Bronchial epithelial cell (primary cell): Measurements from ENCODE around the gene ACTN2. TPM values are rescaled to one million over a fixed set of nuclear protein-coding genes. Genes with fewer than 3 reads are reported as not detected.

Source experiments
- DNase-seq: peaks from one replicate; pipeline ENCODE4 v3.0.0-alpha.2; 2010; ENCODE audit warnings: low read depth
- FAIRE-seq: peaks from 2 replicates; lab custom pipeline; 2011; peaks lifted over from hg19 to GRCh38; lab: Jason Lieb, UNC
- H3K27me3 ChIP-seq: 2 replicates; pipeline ENCODE4 v1.5.1; 2011; ENCODE audit warnings: low read length; ENCODE audit not compliant: control insufficient read depth, insufficient read depth
- H3K36me3 ChIP-seq: 2 replicates; pipeline ENCODE4 v1.5.1; 2011; ENCODE audit warnings: low read length; ENCODE audit not compliant: control insufficient read depth, insufficient read depth
- H3K4me3 ChIP-seq: 2 replicates; pipeline ENCODE4 v1.5.1; 2011; ENCODE audit warnings: mild to moderate bottlenecking, low read depth, low read length, control low read depth
- CTCF ChIP-seq: IDR thresholded peaks from 2 replicates; pipeline ENCODE4 v1.5.1; 2011; ENCODE audit warnings: mild to moderate bottlenecking, moderate library complexity, low read length, control low read depth, inconsistent platforms; ENCODE audit not compliant: insufficient read depth, severe bottlenecking
- total RNA-seq: library from RNA; depleted of rRNA; stranded (reverse); fragments of >200 nt; gene quantifications from 2 replicates; pipeline ENCODE4 v1.2.1, GENCODE V29; 2014

Gene ACTN2
- total RNA-seq, 1 donor from 2014 or later, result 0.79 TPM

- H3K27me3 ChIP-seq, result no peaks in the 10 kb centered on the region
- TF ChIP-seq CTCF, result no peak
- FAIRE-seq, result no peak
- no peak overlapping the region for H3K4me3 ChIP-seq
- DNase-seq, result no peak
- H3K36me3 ChIP-seq, result no peaks in the 10 kb centered on the region
These were observed 56.3 kb downstream of the ACTN2 start for GRCh38 chr1:236742421-236743160.

- FAIRE-seq, result no peak
- Histone ChIP-seq H3K27me3 (no peaks in the 10 kb centered on the region), H3K36me3 (no peaks in the 10 kb centered on the region), H3K4me3 (no peak overlapping the region)
- no peak for TF ChIP-seq CTCF
- DNase-seq, result no peak
These were observed 58.2 kb downstream of the ACTN2 start for GRCh38 chr1:236744533-236744932.

GRCh38 chr1:236746785-236747184 lies 60.5 kb downstream of the ACTN2 start:
- DNase-seq, result no peak
- Histone ChIP-seq H3K4me3 (no peak overlapping the region), H3K36me3 (no peaks in the 10 kb centered on the region), H3K27me3 (no peaks in the 10 kb centered on the region)
- no peak for TF ChIP-seq CTCF
- no peak for FAIRE-seq

DNA sequence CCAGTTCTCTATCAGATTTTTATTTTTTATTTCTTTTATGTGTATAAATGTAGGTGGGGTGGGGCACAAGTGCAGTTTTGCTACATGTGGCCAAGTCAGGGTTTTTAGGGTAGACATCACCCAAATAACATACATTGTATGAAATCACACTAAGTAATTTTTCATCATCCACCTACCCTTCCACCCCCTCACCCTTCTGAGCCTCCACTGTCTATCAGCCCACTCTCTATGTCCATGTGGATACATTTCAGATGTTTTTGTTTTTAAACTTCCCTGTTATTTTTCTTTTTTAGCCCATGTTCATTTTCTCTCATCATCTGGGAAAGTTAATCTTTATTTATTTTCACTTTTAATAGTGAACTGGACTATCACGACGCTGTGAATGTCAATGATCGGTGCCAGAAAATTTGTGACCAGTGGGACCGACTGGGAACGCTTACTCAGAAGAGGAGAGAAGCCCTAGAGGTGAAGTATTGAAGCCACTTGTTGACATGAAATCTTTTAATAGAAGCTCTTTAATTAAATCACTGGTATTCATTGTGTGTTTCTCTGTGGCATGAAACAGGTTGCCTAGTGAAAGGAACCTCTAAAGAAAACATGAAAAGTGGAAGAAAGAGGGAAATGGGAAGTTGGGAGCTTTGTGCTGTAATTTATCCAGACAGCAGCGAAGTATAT lies 61.1 kb downstream of the ACTN2 start:
- TF ChIP-seq CTCF, result no peak
- DNase-seq, result no peak
- FAIRE-seq, result no peak
- Histone ChIP-seq H3K36me3 (no peaks in the 10 kb centered on the region), H3K27me3 (no peaks in the 10 kb centered on the region), H3K4me3 (no peak overlapping the region)

- no peak for TF ChIP-seq CTCF
- FAIRE-seq (no peak), DNase-seq (no peak)
- Histone ChIP-seq H3K4me3 (no peak overlapping the region), H3K27me3 (no peaks in the 10 kb centered on the region), H3K36me3 (no peaks in the 10 kb centered on the region)
These were observed 62.1 kb downstream of the ACTN2 start for GRCh38 chr1:236748268-236748870.
